ENCODE data around the gene STIM2.

DNA sequence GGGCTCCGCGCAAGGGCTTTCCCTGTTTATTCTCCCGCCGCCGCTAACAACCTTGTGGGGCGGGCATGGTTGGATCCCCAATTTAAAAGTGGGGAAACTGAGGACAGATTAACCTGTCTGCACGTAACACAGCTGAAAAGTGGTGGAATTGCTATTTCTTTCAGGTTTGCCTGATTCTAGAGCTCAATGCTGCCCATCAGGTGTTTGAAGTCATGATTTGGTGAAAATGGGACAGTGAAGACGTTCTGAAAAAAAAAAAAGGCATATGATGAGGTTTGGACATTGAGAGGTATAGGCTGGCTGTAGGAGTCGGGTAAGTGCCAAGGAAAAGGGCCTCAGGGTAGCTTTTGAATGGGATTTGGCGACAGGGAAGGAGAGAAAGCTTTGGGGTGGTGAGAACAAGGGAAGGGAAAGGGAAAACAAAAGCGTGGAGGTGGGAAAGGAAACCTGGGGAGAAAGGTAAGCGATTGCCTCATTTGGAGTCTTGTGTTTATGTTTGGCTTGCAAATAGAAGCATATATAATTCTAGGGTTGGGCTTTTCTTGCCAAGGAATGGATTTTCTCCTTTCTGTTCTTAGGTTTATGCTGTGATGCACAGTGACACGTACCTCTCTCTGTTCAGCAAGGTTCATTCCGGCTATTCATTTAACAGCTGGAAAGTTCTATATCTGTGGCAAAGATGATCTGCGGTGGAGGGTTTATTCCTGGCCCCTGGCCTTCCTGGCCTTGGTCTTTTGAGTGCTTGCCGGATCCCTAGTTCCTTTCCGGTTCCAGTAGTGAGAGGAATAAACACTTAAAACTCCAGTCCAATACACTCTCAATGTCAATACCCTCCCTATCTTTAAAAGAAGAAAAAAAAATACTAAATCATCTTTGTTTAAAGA, 2.4 kb upstream of the STIM2 start:
- TF ChIP-seq MYB (IDR thresholded peaks at IDR 0.05; ENCODE audit: borderline replicate concordance, low read depth, low read length) = no peak
- TF ChIP-seq, protein P1, sequence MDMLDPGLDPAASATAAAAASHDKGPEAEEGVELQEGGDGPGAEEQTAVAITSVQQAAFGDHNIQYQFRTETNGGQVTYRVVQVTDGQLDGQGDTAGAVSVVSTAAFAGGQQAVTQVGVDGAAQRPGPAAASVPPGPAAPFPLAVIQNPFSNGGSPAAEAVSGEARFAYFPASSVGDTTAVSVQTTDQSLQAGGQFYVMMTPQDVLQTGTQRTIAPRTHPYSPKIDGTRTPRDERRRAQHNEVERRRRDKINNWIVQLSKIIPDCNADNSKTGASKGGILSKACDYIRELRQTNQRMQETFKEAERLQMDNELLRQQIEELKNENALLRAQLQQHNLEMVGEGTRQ (IDR thresholded peaks at IDR 0.05; ENCODE audit: borderline replicate concordance, low read depth, low read length) = no peak
- TF ChIP-seq SPI1 (IDR thresholded peaks at IDR 0.05; ENCODE audit: borderline replicate concordance, insufficient read depth, low read depth, low read length) = no peak
- TF ChIP-seq, protein P2, sequence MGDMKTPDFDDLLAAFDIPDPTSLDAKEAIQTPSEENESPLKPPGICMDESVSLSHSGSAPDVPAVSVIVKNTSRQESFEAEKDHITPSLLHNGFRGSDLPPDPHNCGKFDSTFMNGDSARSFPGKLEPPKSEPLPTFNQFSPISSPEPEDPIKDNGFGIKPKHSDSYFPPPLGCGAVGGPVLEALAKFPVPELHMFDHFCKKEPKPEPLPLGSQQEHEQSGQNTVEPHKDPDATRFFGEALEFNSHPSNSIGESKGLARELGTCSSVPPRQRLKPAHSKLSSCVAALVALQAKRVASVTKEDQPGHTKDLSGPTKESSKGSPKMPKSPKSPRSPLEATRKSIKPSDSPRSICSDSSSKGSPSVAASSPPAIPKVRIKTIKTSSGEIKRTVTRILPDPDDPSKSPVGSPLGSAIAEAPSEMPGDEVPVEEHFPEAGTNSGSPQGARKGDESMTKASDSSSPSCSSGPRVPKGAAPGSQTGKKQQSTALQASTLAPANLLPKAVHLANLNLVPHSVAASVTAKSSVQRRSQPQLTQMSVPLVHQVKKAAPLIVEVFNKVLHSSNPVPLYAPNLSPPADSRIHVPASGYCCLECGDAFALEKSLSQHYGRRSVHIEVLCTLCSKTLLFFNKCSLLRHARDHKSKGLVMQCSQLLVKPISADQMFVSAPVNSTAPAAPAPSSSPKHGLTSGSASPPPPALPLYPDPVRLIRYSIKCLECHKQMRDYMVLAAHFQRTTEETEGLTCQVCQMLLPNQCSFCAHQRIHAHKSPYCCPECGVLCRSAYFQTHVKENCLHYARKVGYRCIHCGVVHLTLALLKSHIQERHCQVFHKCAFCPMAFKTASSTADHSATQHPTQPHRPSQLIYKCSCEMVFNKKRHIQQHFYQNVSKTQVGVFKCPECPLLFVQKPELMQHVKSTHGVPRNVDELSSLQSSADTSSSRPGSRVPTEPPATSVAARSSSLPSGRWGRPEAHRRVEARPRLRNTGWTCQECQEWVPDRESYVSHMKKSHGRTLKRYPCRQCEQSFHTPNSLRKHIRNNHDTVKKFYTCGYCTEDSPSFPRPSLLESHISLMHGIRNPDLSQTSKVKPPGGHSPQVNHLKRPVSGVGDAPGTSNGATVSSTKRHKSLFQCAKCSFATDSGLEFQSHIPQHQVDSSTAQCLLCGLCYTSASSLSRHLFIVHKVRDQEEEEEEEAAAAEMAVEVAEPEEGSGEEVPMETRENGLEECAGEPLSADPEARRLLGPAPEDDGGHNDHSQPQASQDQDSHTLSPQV (IDR thresholded peaks at IDR 0.05) = no peak
- TF ChIP-seq, protein P3, sequence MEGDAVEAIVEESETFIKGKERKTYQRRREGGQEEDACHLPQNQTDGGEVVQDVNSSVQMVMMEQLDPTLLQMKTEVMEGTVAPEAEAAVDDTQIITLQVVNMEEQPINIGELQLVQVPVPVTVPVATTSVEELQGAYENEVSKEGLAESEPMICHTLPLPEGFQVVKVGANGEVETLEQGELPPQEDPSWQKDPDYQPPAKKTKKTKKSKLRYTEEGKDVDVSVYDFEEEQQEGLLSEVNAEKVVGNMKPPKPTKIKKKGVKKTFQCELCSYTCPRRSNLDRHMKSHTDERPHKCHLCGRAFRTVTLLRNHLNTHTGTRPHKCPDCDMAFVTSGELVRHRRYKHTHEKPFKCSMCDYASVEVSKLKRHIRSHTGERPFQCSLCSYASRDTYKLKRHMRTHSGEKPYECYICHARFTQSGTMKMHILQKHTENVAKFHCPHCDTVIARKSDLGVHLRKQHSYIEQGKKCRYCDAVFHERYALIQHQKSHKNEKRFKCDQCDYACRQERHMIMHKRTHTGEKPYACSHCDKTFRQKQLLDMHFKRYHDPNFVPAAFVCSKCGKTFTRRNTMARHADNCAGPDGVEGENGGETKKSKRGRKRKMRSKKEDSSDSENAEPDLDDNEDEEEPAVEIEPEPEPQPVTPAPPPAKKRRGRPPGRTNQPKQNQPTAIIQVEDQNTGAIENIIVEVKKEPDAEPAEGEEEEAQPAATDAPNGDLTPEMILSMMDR (IDR thresholded peaks at IDR 0.05 in 2 of 3, conservative IDR thresholded peaks at IDR 0.05 in 1 of 3; ENCODE audit: control insufficient read depth in 2 of 3, extremely low read depth in 1 of 3, insufficient read depth in 1 of 3, low read depth in 3 of 3, low read length in 3 of 3) = no peak

All from GM12878 (cell line).